Anterior cingulate cortex (tissue), 58 donors: ENCODE results near the gene SMG7.

Source experiments
- DNase-seq, 58 donors: peaks; one replicate each; lab custom pipeline; 2025; lab: John Stamatoyannopoulos, UW

SMG7 gene

DNA sequence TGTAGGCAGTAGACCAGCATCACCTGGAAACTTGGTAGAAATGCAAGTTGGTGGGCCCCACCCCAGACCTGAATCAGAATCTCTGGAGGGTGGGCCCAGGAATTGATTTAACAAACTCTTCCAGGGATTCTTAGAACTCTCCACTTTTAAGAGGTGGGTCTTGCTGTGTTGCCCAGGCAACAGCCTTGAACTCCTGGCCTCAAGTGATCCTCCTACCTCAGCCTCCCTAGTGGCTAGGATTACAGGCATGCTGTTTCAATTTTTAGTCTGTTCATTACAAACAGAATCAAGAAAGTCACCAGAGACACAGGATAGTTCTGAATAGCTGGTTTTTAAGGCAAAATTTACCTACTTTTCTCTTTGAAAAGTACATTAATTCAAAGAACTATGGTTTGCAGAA lies 86.8 kb downstream of the SMG7 start:
- DNase-seq, result no peak

DNA sequence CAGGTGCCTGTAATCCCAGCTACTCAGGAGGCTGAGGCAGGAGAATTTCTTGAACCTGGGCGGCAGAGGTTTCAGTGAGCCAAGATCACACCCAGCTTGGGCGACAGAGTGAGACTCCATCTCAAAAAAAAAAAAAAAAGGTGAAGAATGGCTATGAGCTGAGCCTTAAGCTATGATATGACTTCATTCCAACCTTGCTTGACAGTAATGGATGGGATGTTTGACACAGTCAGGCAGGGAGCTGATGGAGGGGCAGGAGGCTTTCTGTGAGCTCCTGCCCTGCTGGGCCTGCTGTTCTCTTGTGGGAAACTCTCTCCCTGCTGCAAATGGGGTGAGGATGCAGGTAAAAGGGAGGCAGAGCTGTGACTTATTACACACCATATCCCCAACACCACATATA lies 90.4 kb downstream of the SMG7 start:
- no peak for DNase-seq

DNA sequence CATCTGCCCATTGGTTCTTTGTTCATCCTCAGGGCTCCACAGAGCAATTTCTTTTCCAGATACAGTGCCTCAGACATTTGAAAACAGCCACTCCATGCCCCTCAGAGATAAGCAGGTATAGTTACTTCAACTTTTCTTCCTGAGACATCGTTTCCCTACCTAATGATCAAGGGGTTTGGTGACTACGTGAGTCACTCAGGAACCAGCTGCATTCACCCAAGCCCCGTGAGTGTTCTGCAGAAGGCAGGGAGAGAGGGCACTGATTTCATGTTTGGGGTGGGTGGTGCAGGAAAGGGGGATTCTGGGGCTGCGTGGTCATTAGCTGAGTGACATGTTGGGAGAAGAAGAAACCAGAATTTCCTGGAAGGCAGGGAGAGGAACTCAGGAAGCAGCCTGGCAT lies 93.0 kb downstream of the SMG7 start:
- no peak for DNase-seq

DNA sequence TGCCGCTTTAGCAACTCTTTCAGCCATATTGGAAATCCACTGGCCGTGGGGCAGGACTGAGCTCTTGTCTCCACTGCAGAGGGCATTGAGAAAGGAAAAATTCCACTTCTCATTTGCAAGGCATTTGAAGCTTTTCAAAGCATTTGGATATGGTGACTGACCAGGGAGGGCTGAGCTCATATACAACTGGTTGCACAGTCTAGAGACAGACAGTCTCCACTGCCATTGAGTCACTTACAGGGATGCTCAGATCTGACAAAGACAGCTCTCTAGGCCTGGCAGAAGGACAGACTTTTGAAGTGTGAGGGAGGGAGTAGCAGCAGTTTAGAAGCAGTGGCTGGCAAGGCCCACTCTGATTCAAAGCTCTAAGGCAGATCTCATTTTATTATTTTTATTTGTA lies 93.7 kb downstream of the SMG7 start:
- no peak for DNase-seq

DNA sequence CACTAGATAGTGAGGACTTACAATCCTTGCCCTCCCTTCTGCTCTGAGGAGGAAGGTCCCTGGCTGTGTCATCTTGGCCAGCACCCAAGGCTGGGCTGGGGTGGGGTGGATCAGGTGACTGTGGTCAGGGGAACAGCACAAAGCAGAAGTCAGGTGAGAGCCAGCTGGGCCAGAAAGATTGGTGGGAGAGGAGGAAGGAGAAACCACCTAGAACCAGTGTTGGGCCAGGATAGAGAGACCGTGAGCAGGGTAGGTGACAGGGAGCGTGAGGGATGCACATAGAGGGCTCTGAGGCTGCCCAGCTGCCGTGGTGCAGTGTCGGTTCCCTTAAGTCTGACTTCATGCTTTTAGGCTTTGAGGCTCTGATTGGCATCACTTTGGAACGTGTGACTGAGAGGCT lies 95.3 kb downstream of the SMG7 start:
- peak in 2 of 58 donors; percentile 4 to 22 for DNase-seq

DNA sequence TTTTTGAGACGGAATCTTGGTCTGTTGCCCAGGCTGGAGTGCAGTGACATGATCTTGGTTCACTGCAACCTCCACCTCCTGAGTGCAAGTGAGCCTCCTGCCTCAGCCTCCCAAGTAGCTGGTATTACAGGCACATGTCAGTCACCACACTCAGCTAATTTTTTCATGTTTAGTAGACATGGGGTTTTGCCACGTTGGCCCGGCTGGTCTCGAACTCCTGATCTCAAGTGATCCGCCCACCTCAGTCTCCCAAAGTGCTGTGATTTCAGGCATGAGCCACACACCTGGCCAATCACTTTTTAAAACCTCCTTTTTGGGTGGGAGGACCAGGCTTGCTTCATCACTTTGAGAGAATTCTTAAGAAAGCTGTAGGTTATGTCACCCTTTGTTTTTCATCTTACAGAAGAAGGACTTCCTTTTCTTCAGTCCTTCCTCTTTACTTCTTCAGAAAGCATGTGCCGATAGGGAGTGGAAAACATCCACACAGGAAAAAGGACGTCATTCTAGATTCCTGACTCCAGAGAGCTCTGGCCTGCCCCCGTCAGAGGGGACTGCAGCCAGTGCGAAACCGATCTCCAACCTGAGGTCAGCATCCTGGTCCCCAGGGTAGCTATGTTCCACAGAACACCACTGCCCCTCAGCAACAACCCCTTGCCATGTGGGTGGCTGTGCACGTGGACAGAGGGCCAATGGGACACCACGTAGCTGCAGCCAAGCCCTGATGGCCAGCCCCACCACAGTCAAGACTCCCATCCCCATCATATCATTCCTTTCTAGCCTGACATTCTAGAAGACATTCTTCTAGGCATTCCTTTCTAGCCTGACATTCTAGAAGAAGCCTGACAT lies 96.1 kb downstream of the SMG7 start:
- DNase-seq, result no peak

DNA sequence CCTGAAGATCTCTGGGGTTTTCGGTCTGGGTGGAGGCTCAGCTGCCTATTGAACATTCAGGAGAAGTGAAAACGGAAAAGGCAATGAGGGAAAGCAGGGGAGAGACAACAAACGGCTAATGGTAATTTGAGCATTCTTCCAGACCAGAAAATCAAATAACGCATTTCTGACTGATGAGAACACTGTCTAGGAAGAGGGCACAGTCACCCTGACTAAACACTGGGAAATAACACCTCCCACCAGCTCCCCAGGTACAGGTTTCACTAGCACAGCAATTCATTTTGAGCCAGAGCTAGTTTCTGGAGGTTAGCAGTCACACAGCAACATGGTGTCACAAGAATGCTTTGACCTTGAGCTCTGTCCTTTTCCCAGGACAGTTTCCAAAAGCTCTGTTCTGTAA lies 96.8 kb downstream of the SMG7 start:
- DNase-seq, result no peak

DNA sequence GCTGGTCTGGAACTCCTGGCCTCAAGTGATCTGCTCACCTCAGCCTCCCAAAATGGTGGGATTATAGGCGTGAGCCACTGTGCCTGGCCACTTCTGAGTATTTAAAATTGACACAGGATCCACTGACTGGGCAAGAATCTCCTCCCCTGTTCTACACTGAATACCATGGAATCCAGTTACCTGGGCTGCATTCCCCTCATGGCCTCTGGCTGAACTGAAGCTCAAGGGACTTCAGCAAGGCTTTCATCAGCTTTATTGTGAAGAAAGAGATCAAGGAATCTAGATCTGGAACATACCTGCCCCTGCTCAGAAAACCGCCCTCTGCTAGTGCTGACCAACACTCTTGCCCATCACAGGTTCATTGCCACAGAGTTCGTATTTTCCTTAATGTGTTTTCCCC lies 97.5 kb downstream of the SMG7 start:
- no peak for DNase-seq

DNA sequence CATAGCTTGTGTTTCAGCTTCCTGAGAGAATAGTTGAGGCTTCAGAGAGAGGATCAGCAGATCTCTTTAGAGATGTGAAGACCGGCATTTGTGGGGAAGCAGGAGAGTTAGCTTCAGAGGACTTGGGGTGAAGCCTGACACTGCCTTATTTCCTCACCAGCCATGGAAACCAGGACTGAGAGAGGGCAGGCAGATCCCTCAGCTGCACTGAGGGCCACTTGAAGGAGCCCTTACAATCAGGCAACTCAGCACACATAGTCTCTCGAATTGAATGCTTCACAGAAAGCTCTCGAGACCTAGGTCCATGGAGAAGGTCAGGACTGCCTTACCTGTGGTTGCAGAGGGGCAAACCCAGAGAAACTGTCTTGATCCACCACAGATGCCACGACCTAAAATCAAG lies 98.2 kb downstream of the SMG7 start:
- DNase-seq, result no peak

DNA sequence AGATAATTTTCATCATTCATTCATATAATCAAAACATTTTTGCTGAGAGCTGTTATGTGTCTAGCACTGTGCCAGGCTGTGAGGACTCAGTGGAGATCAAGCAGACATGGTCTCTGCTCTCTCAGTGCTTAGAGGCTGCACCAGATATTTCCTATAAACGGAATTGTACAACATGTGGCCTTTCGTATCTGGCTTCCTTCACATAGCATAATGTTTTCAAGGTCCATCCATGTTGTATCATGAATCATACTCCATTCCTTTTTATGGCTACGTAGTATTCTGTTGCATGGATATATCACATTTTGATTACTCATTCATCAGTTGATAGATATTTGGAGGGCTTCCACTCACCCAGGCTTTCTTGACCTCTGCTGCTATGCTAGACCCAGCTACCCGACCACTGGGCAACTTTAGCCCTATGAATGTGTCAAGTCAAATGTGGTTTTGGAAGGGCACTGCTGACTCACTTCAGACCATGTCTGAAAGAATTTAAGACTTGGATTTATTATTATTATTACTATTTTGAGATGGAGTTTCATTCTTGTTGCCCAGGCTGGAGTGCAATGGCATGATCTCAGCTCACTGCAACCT lies 99.5 kb downstream of the SMG7 start:
- DNase-seq, result no peak

DNA sequence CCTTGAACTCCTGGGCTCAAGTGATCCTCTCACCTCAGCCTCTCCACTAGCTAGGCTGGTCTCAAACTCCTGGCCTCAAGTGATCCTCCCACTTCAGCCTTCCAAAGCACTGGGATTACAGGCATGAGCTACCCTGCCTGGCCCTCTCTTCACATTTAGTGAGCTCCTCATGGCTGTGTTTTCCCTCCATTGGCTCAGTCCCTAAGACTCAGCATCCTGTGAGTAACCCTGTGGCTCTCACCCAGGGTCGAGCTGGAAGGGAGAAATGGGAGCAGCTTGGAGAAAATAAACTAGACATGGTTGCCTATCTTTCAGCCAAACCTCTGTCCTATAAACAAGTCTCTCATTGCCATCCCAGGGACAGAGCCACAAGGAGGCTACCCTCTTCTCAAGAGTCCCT lies 100.4 kb downstream of the SMG7 start:
- DNase-seq, result no peak

DNA sequence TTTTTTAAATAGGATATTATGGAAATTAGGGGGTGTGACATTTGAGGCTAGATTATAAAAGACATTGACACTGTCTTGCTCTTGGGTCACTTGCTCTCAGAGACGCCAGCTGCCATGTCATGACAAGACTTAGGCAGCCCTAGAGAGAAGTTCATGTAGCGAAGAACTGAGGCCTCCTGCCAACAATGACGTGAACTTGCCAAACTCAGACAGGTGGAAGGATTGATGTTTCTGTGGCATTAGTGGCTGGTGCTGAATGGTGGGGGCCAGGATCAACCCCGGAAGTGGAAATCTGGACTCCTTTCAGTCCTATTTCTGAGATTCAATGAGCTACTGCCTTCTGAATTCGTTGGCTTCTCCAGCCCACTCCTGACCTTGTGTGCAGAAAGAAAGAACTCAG lies 103.3 kb downstream of the SMG7 start:
- no peak for DNase-seq

DNA sequence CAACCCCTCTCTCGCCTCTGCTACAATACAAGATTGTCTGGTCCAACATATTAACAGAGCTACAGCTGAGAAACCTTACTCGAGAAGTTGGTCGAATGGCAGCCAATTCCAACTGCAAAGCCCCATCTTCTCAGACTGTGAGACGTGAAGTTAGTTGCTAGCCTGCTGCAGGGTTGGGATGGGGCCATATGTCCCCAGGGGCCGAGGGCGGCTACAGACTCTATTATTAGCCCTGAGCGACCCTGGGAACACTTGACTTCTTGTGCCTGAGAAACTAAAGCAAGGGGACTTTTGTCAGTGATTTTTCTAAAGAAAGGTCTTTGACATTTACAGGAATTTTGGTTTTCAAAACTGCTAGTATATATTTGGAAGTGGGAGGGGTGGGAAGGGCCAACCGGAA lies 104.2 kb downstream of the SMG7 start:
- DNase-seq, result no peak

DNA sequence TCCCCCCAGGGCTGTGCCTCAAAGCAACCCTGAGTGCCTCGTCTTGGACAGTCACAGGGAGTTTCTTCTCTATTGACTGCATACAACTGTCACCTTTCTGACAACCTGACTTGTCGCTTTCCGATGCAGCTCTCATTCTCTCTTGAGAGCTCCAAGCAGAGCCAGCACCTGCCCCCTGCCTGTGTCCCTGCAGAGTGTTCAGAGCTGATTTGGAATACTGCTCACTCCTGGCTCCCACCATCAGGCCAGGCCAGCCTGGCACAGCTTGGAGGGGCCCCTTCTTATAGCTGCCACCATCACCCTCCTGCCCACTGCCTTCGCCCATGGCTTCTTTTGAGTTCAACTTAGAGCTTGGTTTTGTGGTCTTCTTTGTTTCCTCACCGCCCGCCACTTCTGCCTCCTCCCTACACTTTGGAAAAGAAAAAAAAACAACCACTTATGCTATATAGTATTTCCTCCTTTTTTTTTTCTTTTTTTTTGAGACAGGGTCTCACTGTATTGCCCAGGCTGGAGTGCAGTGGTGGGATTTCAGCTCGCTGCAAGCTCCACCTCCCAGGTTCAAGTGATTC lies 105.7 kb downstream of the SMG7 start:
- DNase-seq, result no peak

DNA sequence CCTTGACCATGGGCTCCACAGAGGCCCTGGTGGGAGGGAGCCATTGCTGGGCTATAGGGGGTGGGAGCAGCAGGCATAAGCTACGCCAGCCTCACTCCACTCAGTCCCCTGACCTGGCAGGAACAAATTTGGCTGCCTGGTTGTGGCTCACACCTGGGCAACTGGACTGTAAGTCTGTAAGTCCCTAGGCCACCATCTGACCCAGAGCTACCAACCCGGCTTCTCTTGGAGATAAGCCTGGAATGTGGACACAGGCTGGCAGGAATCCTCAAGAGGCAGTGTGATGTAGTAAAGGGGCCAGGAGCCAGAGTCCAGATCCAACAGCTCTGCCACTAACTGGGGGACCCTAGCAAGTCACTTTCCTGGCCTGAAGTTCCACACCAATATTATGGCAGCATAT lies 106.6 kb downstream of the SMG7 start:
- no peak for DNase-seq

DNA sequence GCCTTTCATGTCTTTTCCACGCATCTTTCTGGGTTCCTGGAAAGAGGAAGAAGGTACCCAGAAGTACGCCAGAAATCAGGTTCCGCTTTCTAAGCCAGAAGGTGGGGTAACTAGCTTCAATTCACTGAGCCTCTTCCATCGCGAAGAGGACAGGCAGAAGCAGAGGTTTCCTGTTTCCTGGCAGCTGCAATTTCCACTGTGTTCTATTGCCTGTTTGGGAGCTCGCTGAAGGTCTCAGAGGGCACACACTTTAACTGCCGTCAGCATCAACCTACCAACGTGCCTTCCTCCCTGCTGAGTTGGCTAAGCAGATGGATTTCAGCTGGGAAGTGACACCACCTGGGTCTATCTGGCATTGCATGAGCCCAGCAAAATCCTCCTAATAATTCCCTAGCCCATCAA lies 108.0 kb downstream of the SMG7 start:
- DNase-seq, result peak in 3 of 58 donors; percentile 7 to 38 (median 18)

DNA sequence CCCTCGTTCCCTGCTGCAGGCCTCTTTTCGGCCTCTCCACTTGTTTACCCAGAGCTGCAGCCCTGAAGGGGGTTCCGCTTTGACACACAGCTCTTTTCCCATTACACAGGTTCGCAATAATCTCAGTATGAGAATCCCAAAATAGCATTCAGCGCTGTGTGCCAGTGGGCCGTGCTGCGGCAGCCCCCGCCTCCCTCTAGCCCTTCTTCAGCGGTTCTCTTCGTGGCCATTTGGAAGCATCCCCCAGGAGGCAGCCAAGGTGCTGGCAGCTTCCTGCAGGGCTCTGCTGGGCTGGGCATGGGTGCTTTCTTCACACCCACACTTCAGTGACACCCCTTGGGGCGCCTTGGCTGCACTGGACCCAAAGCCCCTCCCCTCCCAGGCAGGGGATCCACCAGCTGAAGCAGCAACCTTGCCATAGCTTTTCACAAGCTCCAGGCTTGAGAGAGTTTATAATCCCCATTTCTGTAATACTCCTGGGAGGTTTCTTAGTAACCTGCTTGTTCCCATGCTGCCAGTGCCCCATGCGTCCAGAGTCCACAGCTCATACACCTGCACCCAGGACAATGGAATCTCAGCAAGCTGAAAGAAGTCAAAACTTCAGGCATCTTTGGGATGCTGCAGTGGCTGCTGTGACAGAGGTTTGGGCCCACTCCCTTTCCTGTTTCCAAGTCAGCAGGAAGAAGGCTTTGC lies 109.9 kb downstream of the SMG7 start:
- DNase-seq, result no peak

DNA sequence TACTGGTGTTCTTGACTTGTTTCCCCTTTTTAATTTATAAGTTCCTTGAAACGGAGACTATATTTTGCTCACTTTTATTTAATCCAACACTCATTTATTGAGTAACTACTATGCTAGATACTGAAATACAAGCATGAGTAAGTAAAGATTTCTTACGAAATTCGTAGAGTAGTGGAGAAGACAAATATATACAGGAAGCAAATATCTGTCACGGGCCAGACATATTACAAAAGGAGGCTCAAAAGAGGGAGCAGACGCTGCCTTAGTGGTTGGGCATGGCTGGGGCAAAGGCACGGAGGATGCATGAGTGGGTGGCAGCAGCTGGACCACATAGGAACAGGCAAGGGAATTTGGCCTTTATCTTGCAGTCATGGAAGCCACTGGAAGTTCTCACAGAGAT lies 111.2 kb downstream of the SMG7 start:
- no peak for DNase-seq

DNA sequence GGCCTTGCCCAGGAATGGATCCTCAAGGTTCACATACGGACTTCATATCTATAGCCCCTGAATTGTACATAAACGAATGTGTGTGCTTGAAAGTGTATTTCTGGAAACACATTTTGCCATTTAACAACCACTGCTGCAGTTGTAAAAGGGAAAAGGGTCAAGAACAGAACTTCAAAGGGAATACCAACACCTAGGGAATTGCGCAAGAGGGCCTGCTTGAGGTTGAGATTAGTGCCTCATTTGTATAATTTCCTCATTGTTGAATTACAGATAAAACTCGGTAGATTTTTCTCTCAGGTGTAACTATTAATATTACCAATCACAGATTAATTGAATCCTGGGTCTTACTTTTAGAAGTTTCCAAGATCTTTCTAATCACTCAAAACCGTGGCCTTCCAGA lies 111.8 kb downstream of the SMG7 start:
- DNase-seq, result no peak

DNA sequence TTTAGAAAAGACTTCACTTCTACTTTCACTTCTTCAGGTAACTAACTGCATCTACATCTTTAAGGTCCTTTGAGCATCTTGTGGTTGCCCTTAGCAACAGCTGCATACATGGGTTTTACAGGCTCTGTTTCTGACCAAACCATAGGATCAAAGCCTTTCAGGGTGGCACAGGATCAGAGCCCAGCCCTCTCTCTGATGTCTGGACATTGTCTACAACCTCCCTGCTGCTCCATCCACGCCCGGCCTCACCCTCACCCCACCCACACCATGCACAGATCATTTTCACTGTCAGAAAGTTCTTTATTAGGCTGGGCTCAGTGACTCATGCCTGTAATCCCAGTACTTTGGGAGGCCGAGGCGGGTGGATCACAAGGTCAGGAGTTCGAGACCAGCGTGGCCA lies 112.7 kb downstream of the SMG7 start:
- DNase-seq, result no peak

DNA sequence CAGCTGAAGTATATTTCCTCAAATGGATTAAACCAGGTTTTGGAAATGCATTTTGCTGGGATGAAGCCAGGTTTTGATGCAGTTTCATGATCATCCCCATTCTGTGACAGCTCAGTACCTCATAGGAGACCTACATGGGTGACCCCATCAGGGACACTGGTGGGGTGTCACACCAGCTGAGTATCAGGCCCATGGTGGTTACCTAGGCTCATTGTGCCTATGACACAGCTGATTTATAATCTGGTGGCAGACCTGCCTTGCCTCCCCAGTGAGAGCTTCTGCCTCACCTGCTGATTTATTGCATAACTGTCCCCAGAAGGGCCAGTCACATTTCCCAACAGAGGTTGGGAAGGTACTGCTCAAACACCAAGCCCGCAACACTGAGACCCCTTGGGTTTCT lies 114.2 kb downstream of the SMG7 start:
- no peak for DNase-seq

DNA sequence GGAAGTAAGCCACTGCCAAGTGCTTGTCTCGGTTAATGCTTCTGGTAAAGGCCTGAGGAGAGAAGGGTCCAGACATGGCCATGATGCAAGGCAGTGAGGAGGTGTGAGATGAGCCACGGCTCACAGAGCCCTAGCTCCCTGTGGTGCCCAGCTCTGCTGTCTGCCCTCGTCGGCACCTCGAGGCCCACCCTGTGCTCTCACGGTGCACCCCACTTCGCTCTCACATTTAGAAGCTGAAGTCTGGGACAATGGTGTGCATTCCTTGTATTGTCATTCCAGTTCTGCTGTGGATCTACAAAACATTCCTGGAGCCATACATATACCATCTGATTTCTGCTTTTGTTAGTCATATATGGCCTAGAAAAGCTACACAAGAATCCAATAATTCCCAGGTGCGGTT lies 114.6 kb downstream of the SMG7 start:
- no peak for DNase-seq
